ENCODE measurements around the gene USP27X. TPM values are rescaled to one million over a fixed set of nuclear protein-coding genes. Genes with fewer than 3 reads are reported as not detected.

USP27X gene
- total RNA-seq, 4 donors from 2014 or later, result 0.40 to 2.6 (median 1.6) TPM; not detected in 1

GRCh38 chrX:49922291-49923241, 43.3 kb downstream of the USP27X start, which contains the start of gene CLCN5:
Gene CLCN5 (plus strand): TSS chrX:49922596. CDS start chrX:49925299, 2,703 bp downstream.
- intact Hi-C loops (cut with DNase I; ENCODE audit: low total_unique reads), result no loop called here
- in situ Hi-C loops (cut with MboI; ENCODE audit: low pct_ligation_motif_present in 1 of 4, low pct_unique_long_range_greater_than_20kb in 1 of 4, low sequenced_read_pairs in 3 of 4), result loop anchor here in 2 of 4 donors (25.0 kb wide), 2 partner anchors 165 to 665 kb away; no protein-coding TSS in a partner anchor
- H3K4me3 ChIP-seq, result peak within 1 kb of the TSS; percentile 48 to 92 (median 72)

GRCh38 chrX:49925176-49925575, 45.9 kb downstream of the USP27X start:
- no peaks in the 10 kb centered on the region for H3K9me3 ChIP-seq
- 49 to 50% methylated on average over 2 of the region's 2 CpGs for WGBS, 2 donors (ENCODE audit: low coverage in 1 of 2)
- no peak overlapping the region for H3K27ac ChIP-seq
- no peaks in the 10 kb centered on the region for H3K36me3 ChIP-seq
- no peak for DNase-seq
- H3K4me1 ChIP-seq, result peaks cover 0 to 5% (median 1%) of the 10 kb centered on the region in 4 donors
- in situ Hi-C loops (cut with MboI; ENCODE audit: low pct_ligation_motif_present in 1 of 4, low pct_unique_long_range_greater_than_20kb in 1 of 4, low sequenced_read_pairs in 3 of 4) (no loop called here), intact Hi-C loops (cut with DNase I; ENCODE audit: low total_unique reads) (no loop called here)
- no peak overlapping the region for H3K4me3 ChIP-seq
- no peaks in the 10 kb centered on the region for H3K27me3 ChIP-seq
- no peak for TF ChIP-seq CTCF (IDR thresholded peaks at IDR 0.05)
- no peak for TF ChIP-seq POLR2AphosphoS5 (IDR thresholded peaks at IDR 0.05)
- TF ChIP-seq POLR2A (IDR thresholded peaks at IDR 0.05), result no peak
- no peak for TF ChIP-seq EP300 (IDR thresholded peaks at IDR 0.05; ENCODE audit: low read depth)

More at GRCh38 chrX:49922291-49923241, 43.3 kb downstream of the USP27X start, which contains the start of gene CLCN5:
- 67% methylated on average over 68 of the region's 83 CpGs; no CpG with 5 or more reads in 1 of the 2 donors for WGBS, 2 donors (ENCODE audit: low coverage in 1 of 2)
- Histone ChIP-seq H3K36me3 (no peaks in the 10 kb centered on the region), H3K4me1 (peaks cover 0 to 5% (median 1%) of the 10 kb centered on the region in 4 donors), H3K9me3 (no peaks in the 10 kb centered on the region), H3K27me3 (no peaks in the 10 kb centered on the region), H3K27ac (peak within 1 kb of the TSS; percentile 81 to 89 (median 85))
- peak; percentile 96 for DNase-seq
- TF ChIP-seq POLR2AphosphoS5 (IDR thresholded peaks at IDR 0.05) (peak; percentile 54 to 59 (median 59)), CTCF (IDR thresholded peaks at IDR 0.05) (no peak), POLR2A (IDR thresholded peaks at IDR 0.05) (peak; percentile 52)

- TF ChIP-seq CTCF (IDR thresholded peaks at IDR 0.05) (no peak), POLR2A (IDR thresholded peaks at IDR 0.05) (no peak), POLR2AphosphoS5 (IDR thresholded peaks at IDR 0.05) (no peak), EP300 (IDR thresholded peaks at IDR 0.05; ENCODE audit: low read depth) (no peak)
- WGBS, 2 donors (ENCODE audit: low coverage in 1 of 2), result 57 to 80% methylated on average over 1 of the region's 1 CpG
Measured at GRCh38 chrX:49930039-49930438, 50.8 kb downstream of the USP27X start.

More at GRCh38 chrX:49930039-49930438, 50.8 kb downstream of the USP27X start:
- H3K27me3 ChIP-seq, result no peaks in the 10 kb centered on the region
- in situ Hi-C loops (cut with MboI; ENCODE audit: low pct_ligation_motif_present in 1 of 4, low pct_unique_long_range_greater_than_20kb in 1 of 4, low sequenced_read_pairs in 3 of 4) (no loop called here), intact Hi-C loops (cut with DNase I; ENCODE audit: low total_unique reads) (no loop called here)
- no peak overlapping the region for H3K27ac ChIP-seq
- no peaks in the 10 kb centered on the region for H3K36me3 ChIP-seq
- H3K4me3 ChIP-seq, result no peak overlapping the region
- DNase-seq, result no peak
- H3K4me1 ChIP-seq, result no peaks in the 10 kb centered on the region
- no peaks in the 10 kb centered on the region for H3K9me3 ChIP-seq

Other genes starting within 250 kb of the USP27X start
- gene PAGE1, start 183.5 kb upstream of the USP27X start, total RNA-seq, result not detected
- gene PAGE4, start 50.2 kb upstream of the USP27X start, total RNA-seq, result not detected
- gene CLCN5, start 43.1 kb downstream of the USP27X start, total RNA-seq, result 1 to 10 TPM; 3.7 to 8.2 (median 5.5) TPM